Esophagus muscularis mucosa (tissue), 4 donors: ENCODE results near the gene LMX1B. TPM values are rescaled to one million over a fixed set of nuclear protein-coding genes. Genes with fewer than 3 reads are reported as not detected.

ENCODE experiments used
- DNase-seq: peaks from one replicate; pipeline ENCODE4 v3.0.0-alpha.2; 2017; ENCODE audit errors: extremely low spot score
- H3K27ac ChIP-seq, 4 donors: fragments of 200-600 bp; sonication (generic); replicated peaks in 1 of 4; 1 replicate in 3 of 4; 2 replicates in 1 of 4; pipeline ENCODE4 v1.5.1; 2016 to 2019; ENCODE audit warnings: mild to moderate bottlenecking in 1 of 4
- H3K27me3 ChIP-seq, 4 donors: fragments of 200-600 bp; sonication (generic); one replicate each; pipeline versions ENCODE4 v1.5.1 to v1.6.0; 2016 to 2019
- H3K36me3 ChIP-seq, 4 donors: fragments of 200-600 bp; sonication (generic); one replicate each; pipeline ENCODE4 v1.5.1; 2016 to 2019
- H3K4me1 ChIP-seq, 4 donors: fragments of 200-600 bp; sonication (generic); one replicate each; pipeline ENCODE4 v1.5.1; 2016 to 2019
- H3K4me3 ChIP-seq, 4 donors: fragments of 200-600 bp; sonication (generic); 1 replicate in 2 of 4; 2 replicates in 2 of 4; pipeline ENCODE4 v1.5.1; 2016 to 2019; ENCODE audit warnings: mild to moderate bottlenecking in 4 of 4, moderate library complexity in 1 of 4
- H3K9me3 ChIP-seq, 4 donors: fragments of 200-600 bp; sonication (generic); 1 replicate in 3 of 4; 2 replicates in 1 of 4; pipeline ENCODE4 v1.5.1; 2016 to 2019
- CTCF ChIP-seq, 3 experiments: fragments of 200-600 bp in 2 of 3; fragments of 450-650 bp in 1 of 3; sonication (generic) in 2 of 3; IDR thresholded peaks; one replicate each; pipeline ENCODE4 v1.5.1; 2017 to 2019; ENCODE audit warnings: antibody characterized with exemption in 3 of 3, mild to moderate bottlenecking in 2 of 3, moderate library complexity in 1 of 3
- EP300 ChIP-seq: sonication (generic); formaldehyde crosslinking; IDR thresholded peaks from one replicate; pipeline ENCODE4 v1.6.1; 2017; ENCODE audit warnings: antibody characterized with exemption
- POLR2A ChIP-seq: fragments of 450-650 bp; IDR thresholded peaks from one replicate; pipeline ENCODE4 v1.6.1; 2017; ENCODE audit warnings: antibody characterized with exemption, moderate library complexity, mild to moderate bottlenecking, low read depth
- POLR2AphosphoS5 ChIP-seq, 2 donors: sonication (generic); formaldehyde crosslinking; IDR thresholded peaks; one replicate each; pipeline ENCODE4 v1.6.1; 2017; ENCODE audit warnings: antibody characterized with exemption in 2 of 2
- WGBS: methylation state at CpG from one replicate; pipeline ENCODE4 v1.1.5; 2018; 5-methylcytosine and 5-hydroxymethylcytosine counted together
- intact Hi-C: fragments of 100-400 bp; cut with DNase I; formaldehyde crosslinking; loops from one replicate; pipeline ENCODE4 v1.15.1; 2023
- total RNA-seq, 4 donors: library from RNA; depleted of rRNA; stranded (reverse); fragments of >200 nt; gene quantifications; one replicate each; pipeline versions ENCODE4 v1.1.0 to v1.2.1, GENCODE V29; 2016

LMX1B gene
- total RNA-seq, 4 donors from 2014 or later = under 0.01 to 0.66 (median 0.24) TPM

- no peaks in the 10 kb centered on the region for H3K36me3 ChIP-seq
- H3K27me3 ChIP-seq = peaks cover 0 to 40% (median 0%) of the 10 kb centered on the region in 4 donors
- WGBS = 92% methylated on average over 27 of the region's 27 CpGs
- DNase-seq = no peak
- no peaks in the 10 kb centered on the region for H3K9me3 ChIP-seq
- no peaks in the 10 kb centered on the region for H3K4me1 ChIP-seq
- H3K4me3 ChIP-seq = no peak overlapping the region
- H3K27ac ChIP-seq = no peak overlapping the region
- intact Hi-C loops = no loop called here
- no peak for TF ChIP-seq CTCF (IDR thresholded peaks at IDR 0.05)
- TF ChIP-seq POLR2A = no peak
- no peak for TF ChIP-seq EP300
- no peak for TF ChIP-seq POLR2AphosphoS5 (IDR thresholded peaks at IDR 0.05)
These were observed 82.8 kb downstream of the LMX1B start for GRCh38 chr9:126696401-126697145.

GRCh38 chr9:126697330-126697729 is 83.6 kb downstream of the LMX1B start:
- H3K4me1 ChIP-seq = no peaks in the 10 kb centered on the region
- no peak overlapping the region for H3K4me3 ChIP-seq

GRCh38 chr9:126698251-126698650 is 84.5 kb downstream of the LMX1B start:
- Histone ChIP-seq H3K4me1 (no peaks in the 10 kb centered on the region), H3K9me3 (no peaks in the 10 kb centered on the region), H3K27ac (no peak overlapping the region), H3K36me3 (no peaks in the 10 kb centered on the region), H3K27me3 (peaks cover 0 to 47% (median 11%) of the 10 kb centered on the region in 4 donors), H3K4me3 (no peak overlapping the region)
- no peak for TF ChIP-seq POLR2AphosphoS5 (IDR thresholded peaks at IDR 0.05)
- no peak for TF ChIP-seq CTCF (IDR thresholded peaks at IDR 0.05)
- no peak for TF ChIP-seq EP300
- TF ChIP-seq POLR2A = no peak
- no peak for DNase-seq
- WGBS = 77% methylated on average over 2 of the region's 2 CpGs
- intact Hi-C loops = no loop called here

More at GRCh38 chr9:126697330-126697729, 83.6 kb downstream of the LMX1B start:
- DNase-seq = no peak
- TF ChIP-seq CTCF (IDR thresholded peaks at IDR 0.05) (no peak), POLR2AphosphoS5 (IDR thresholded peaks at IDR 0.05) (no peak), POLR2A (no peak), EP300 (no peak)
- Histone ChIP-seq H3K36me3 (no peaks in the 10 kb centered on the region), H3K9me3 (no peaks in the 10 kb centered on the region), H3K27me3 (peaks cover 0 to 42% (median 2%) of the 10 kb centered on the region in 4 donors), H3K27ac (no peak overlapping the region)
- intact Hi-C loops = no loop called here
- WGBS = 77% methylated on average over 3 of the region's 3 CpGs

- H3K4me3 ChIP-seq = no peak overlapping the region
- intact Hi-C loops = no loop called here
- H3K27me3 ChIP-seq = peaks cover 0 to 51% (median 14%) of the 10 kb centered on the region in 4 donors
- no peak for DNase-seq
- TF ChIP-seq POLR2AphosphoS5 (IDR thresholded peaks at IDR 0.05) (no peak), EP300 (no peak), CTCF (IDR thresholded peaks at IDR 0.05) (no peak), POLR2A (no peak)
- no peaks in the 10 kb centered on the region for H3K36me3 ChIP-seq
- no peaks in the 10 kb centered on the region for H3K4me1 ChIP-seq
- no peaks in the 10 kb centered on the region for H3K9me3 ChIP-seq
- WGBS = 78% methylated on average over 5 of the region's 5 CpGs
- H3K27ac ChIP-seq = no peak overlapping the region
These were observed 85.0 kb downstream of the LMX1B start for GRCh38 chr9:126698756-126699155.
